GM18511 (cell line): Measurements from ENCODE around the gene NR3C1.

Experiments
- ATAC-seq: cut with Tn5 transposase; IDR thresholded peaks from one replicate; pipeline ENCODE4 v1.9.1; 2021; ENCODE audit warnings: mild to moderate bottlenecking, moderate library complexity; ENCODE audit not compliant: unreplicated experiment

The NR3C1 gene

DNA sequence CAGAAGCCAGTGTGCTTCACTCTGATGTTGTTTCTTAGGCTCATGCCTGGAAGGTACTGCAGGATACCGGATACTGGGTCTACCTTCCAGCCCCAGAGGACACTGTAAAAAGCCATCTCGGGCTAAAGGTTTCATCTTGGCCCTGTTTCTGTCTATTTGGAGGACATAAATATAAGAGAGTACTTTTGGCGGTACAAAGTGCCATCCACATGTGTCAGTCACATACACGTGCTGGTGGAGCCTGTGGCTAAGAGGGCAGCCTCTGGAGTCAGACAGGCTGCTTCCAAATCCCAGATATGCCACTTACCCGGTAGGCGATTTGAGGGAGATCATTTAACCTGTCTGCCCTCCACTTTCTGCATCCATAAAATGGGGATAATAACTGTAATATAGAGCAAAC lies 160.4 kb downstream of the NR3C1 start:
- ATAC-seq: no peak

DNA sequence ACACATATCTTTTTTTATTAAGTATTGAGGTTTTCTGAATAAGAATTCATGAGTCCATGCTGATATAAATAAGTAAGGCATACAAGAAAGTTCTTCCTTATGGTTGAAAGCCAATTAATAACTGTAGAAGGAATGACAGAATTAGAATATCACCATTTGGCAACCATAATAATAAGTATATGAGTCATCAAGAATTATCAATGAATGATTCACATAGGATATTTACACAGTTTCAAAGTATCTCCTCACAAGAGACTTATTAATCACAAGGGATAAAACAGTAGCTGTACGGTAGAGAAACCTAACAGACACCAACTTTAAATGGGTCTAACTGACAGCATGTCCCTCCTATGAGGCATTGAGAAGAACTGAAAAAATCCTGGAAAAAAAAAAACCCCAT lies 161.6 kb downstream of the NR3C1 start:
- ATAC-seq: no peak

DNA sequence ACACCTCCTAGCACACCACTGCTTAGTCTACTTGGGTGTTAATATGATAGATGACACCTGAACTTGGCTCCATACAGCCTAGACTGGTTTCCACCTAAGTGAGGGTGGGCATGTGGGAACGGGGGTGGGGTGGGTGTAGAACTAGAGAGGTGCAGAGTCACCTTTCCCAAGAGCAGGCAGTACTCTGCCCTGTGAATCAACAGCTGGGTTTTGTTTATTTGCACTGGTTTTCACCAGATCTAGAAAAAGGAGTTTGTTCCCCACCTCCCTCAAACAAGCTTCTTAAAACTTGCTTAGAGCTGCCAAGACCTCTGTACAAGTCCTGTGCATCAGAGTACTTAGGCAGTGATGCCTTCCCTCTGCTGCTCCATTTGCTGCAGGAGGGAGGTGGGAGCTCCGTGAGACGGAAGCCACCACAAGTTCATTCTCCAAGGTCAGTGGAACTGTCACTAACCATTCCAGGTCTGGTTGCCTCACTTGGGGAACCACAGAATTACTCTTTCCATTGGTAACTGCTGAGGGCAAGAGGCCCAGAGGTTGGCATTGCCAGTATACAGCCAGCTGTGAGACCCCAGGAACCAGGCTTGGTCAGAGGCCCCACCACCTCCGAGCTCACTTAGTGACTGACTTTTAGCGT lies 163.5 kb downstream of the NR3C1 start:
- ATAC-seq: no peak

DNA sequence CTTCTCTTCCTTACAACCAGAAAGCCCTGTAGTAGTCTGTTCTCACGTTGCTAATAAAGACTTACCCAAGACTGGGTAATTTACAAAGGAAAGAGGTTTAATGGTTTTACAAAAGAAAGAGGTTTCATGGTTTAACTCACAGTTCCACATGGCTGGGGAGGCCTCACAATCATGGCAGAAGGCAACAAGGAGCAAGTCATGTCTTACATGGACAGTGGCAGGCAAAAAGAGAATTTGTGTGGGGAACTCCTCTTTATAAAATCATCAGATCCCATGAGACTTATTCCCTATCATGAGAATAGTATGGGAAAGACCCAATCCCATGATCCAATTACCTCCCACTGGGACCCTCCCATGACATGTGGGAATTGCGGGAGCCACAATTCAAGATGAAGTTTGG lies 164.9 kb downstream of the NR3C1 start:
- no peak for ATAC-seq

DNA sequence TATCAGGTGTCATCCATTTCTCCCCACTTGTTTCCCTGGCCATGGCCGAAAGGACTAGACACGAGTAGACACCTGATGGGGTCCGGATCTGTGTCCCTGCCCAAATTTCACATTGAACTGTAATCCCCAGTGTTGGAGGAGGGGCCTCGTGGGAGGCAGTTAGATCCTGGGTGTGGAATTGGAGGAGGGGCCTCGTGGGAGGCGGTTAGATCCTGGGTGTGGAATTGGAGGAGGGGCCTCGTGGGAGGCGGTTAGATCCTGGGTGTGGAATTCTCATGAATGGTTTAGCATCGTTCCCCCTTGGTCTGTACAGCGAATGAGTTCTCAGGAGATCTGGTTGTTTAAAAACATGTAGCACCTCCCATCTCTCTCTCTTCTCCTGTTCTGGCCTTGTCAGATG lies 165.8 kb downstream of the NR3C1 start:
- no peak for ATAC-seq

DNA sequence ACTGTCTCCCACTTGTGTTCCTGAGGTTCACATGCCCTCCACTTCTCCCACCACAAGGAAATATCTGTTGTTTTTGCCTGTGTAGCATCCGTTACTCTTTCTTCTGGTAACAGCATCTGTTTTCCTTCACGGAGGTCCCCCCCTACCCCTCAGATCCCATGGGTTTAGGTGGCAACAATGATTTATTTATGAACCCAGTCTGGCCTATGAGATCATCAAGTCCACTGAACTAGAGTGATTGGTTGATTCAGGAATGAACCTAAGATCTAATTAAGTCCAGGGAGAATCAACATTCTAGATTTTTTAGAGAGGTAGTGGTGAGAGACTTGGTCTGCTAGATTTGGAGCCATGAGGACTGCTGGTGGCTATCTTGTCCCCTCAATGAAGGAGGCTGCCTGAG lies 166.8 kb downstream of the NR3C1 start:
- ATAC-seq: no peak

DNA sequence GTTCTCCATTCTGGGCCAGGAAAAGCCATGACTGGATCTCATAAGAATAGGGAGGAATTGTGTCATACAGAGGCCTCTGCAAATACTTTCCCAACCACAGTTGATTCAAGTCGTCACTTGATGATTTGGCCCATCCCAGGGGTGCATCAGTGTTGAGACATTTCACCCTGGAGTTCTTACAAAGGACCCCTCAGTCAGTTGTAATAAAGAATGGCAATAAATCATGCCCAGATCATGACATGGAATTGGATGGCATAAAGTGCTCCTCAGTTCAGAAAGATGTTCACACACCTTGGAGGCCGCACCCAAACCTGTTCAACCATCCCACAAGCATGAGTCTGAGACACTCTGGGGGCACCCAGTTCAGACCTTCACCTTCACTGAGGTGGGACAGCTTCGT lies 168.1 kb downstream of the NR3C1 start:
- ATAC-seq: no peak

DNA sequence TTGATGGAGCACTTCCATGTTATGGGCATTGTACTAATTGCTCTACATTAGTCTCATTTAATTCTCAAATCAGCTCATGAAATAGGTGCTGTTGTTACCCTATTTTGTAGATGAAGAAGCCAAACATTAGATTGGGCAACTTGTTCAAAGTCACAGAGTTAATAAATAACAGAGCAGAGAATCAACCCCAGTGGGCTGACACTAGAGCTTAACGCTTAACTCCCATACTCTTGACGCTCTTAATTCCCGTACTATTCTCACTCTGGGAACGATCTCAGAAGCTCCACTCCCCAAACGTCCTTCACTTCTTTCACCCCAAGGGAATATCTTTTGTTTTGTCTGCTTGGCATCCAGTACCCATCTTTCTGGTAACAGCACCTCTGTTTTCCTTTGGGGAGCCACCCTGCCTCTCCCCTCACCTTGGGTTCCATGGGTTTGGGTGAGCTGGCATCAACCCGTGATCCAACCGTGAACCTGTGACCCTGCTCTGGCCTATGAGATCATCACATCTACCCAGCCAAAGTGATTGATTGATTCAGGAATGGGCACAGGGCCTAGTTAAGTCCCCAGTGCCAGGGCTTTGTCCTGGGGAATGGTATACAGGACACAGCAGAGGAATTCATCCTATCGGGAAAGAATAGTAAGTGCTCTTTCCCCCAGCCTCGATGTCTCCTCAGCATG lies 169.2 kb downstream of the NR3C1 start:
- ATAC-seq: no peak

DNA sequence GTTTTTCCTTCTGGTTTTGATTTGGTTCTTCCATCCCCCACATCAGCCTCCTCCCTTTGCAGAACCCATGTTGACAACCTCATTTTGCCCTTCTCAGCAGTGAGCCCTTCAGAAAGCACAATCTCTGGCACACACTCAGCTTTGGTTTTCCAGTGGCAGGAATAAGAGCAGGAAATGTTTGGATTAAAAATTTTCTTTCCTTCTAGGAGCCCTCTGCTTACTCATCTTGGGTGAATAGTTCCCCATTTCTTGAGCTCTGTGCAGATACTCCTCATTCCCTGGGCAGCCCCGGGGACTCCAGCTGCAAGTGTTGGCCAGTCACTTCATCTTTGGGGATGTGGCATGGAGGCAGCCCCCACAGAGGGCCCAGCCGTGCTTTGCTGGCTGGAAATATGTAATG lies 170.5 kb downstream of the NR3C1 start:
- ATAC-seq: no peak

DNA sequence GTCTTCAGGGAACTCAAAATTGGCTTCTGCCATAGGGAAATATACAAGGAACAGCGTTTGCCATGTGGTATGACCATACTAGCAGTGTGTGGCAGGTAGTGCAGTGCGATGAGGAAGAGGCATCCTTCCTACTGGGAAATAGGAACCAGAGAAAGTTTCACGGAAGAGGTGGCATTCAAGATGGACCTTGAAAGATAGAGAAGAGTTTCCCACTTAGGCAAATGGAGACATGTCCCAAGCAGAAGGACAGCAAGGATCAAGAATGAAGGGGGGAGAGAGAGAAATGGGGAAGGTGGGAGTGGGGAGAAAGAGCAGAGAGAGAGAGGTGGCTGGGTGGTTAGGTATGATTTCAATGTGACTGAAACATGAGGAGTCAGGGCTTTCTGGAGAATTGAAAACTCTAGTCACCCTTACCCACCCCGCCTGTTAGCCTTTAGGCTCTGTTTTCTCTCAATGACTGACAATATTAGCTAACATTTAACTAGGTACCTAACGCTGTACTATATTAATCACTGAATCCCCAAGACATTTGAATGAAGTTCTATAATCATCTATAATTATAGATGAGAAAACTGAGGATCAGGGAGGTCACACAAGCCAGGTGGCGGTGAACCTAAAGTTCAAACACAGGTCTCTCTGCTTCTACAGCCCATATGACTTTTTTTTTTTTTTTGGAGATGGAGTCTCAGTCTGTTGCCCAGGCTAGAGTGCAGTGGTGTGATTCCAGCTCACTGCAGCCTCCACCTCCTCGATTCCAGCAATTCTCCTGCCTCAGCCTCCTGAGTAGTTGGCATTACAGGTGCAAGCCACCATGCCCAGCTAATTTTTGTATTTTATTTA lies 171.3 kb downstream of the NR3C1 start:
- ATAC-seq: peak; percentile 40

DNA sequence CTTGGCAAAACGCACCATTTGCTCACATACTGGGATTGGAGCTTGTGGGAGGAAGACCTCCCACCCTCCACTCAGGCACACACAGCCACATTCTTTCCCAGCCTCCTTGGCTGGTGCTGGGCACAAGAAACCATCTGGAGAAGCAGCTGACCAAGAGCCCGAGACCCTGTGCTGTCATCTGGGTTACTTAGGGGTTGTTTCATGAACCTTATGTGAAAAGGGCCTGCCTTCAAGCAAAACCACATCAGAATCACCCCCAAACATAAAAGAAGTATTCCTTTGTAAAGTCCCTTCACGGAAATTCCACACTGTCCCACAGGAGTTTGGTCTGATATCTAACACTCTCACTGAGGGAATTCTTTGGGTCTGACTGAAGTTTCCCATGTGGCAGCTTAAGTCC lies 172.1 kb downstream of the NR3C1 start:
- ATAC-seq: no peak

DNA sequence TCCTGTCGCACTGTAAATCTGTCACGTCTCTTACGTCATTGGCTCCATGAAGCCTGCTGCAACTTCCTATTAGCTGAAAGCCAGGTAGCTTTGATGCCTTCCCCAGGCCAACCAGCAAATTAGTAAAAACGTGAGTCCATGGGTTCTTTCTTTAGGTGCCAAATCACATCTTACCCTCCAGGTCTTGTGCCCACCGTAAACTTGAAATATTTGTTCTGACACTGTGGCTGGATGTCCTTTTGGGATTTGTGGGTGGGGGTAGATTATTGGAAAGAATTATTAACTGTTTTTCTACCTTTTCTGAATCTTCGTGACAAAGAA lies 172.8 kb downstream of the NR3C1 start:
- no peak for ATAC-seq

DNA sequence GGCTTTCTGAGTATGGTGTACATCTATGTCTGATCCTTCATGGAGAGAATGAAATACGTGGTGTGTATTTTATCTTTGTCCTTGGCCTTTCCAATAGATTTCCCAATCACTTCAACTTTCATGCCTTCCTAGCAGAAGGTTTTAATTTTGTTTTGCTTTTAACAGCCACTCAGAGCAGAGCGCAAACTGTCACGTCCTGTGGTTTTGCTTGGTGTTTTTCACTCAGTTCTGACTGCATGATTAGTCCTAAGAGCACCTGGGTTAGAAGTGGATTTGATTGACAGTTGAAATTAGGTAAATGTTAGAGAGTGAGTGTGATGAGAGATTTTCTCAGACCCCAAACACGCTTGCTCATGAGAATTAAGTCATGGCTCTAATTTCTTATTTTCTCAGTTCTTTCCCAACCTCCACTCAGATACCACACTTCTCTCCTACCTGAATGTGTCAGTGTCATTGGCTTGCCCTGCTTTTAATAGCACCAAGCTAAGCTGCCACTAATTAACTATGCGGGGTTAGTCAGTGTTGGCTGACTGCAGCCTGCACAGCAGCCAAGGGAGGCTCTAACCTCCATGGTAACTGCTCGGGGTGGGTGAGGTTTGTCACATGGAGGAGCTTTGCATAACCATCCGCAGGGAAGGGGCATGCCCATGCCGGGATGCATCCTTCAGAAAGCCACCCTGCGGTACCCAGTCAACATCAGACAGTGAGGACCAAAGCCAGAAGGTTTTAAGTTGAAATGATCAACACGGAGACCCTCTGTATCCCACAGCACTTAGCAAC lies 173.4 kb downstream of the NR3C1 start:
- peak; percentile 87 for ATAC-seq

DNA sequence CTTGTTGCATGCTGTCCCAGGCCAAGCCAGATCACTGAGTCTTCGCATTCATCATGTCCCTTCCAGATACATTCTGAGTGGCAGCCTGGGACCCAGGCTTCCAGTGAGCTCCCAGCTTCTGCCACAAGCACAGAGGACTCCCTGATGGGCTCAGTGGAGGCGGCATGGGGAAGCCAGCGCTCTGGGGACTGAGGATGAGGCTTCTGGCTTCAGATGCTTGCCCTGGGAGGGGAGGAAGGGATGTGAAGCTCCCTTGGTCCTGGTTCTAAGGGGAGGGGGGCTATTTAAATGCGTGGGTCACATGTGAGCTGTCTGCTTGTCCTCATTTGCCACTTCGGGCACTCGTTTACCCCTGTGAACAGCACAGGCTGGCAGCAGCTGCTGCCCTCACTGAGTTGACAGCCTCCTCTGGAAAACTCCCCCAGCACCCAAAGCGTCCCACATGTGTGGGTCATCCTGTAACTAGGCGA lies 174.0 kb downstream of the NR3C1 start:
- ATAC-seq: peak; percentile 47

DNA sequence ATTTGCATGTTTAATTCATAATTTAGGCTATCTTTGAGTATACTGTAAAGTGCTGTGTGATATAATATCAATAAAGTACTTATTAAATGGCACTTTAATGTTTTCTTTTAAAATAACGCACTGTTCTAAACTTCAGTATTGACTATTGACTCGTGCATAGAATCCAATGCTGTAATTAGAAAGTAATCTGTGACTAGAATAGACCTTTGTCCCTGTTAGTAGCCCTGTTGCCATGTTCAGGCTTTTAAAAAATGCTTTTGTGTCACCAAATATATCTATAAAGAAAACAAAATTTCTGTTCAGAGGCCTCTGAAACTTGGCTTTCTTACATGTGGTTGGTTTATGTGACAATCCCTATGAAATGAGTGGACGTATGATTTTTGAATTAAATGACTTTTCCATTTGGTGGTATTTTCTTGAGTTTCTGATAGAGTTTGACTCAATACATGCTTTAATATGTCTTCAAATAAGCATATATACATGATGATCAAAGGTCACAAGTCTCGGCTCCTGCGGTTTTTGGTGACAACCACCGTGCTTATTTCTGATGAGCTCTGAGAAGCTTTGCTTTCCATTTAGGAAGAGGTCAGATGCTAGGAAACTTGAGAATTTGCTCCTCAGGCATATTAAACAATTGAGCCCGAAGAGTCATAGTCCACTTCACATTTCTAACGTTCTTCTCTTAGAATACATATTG lies 174.7 kb downstream of the NR3C1 start:
- no peak for ATAC-seq
